OCI-LY1 (cell line): Measurements from ENCODE around the gene MECP2.

Source experiments
- EZH2 ChIP-seq: fragments of 200-600 bp; sonication (generic), shearing (Covaris generic); IDR thresholded peaks from 2 replicates; pipeline ENCODE4 v1.8.0; 2017; ENCODE audit warnings: borderline replicate concordance, mixed run types, mild to moderate bottlenecking, antibody characterized with exemption, low read length, moderate library complexity, mixed read lengths
- TF ChIP-seq, protein P1 (sequence below): fragments of 200-600 bp; sonication (generic), shearing (Covaris generic); IDR thresholded peaks from 2 replicates; pipeline ENCODE4 v1.5.1; 2017; ENCODE audit warnings: mild to moderate bottlenecking, antibody characterized with exemption, low read length, moderate library complexity, mixed read lengths

GRCh38 chrX:154059729-154060245 lies 37.7 kb downstream of the MECP2 start:
- TF ChIP-seq, protein P1, sequence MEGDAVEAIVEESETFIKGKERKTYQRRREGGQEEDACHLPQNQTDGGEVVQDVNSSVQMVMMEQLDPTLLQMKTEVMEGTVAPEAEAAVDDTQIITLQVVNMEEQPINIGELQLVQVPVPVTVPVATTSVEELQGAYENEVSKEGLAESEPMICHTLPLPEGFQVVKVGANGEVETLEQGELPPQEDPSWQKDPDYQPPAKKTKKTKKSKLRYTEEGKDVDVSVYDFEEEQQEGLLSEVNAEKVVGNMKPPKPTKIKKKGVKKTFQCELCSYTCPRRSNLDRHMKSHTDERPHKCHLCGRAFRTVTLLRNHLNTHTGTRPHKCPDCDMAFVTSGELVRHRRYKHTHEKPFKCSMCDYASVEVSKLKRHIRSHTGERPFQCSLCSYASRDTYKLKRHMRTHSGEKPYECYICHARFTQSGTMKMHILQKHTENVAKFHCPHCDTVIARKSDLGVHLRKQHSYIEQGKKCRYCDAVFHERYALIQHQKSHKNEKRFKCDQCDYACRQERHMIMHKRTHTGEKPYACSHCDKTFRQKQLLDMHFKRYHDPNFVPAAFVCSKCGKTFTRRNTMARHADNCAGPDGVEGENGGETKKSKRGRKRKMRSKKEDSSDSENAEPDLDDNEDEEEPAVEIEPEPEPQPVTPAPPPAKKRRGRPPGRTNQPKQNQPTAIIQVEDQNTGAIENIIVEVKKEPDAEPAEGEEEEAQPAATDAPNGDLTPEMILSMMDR = no peak
- no peak for TF ChIP-seq EZH2
